Esophagus muscularis mucosa (tissue), 4 donors: Measurements from ENCODE around the gene PPIF.

ENCODE experiments used
- CTCF ChIP-seq, 3 experiments: fragments of 200-600 bp in 2 of 3; fragments of 450-650 bp in 1 of 3; sonication (generic) in 2 of 3; IDR thresholded peaks; one replicate each; pipeline ENCODE4 v1.5.1; 2017 to 2019; ENCODE audit warnings: antibody characterized with exemption in 3 of 3, mild to moderate bottlenecking in 2 of 3, moderate library complexity in 1 of 3
- EP300 ChIP-seq: sonication (generic); formaldehyde crosslinking; IDR thresholded peaks from one replicate; pipeline ENCODE4 v1.6.1; 2017; ENCODE audit warnings: antibody characterized with exemption
- POLR2A ChIP-seq: fragments of 450-650 bp; IDR thresholded peaks from one replicate; pipeline ENCODE4 v1.6.1; 2017; ENCODE audit warnings: antibody characterized with exemption, moderate library complexity, mild to moderate bottlenecking, low read depth
- POLR2AphosphoS5 ChIP-seq, 2 donors: sonication (generic); formaldehyde crosslinking; IDR thresholded peaks; one replicate each; pipeline ENCODE4 v1.6.1; 2017; ENCODE audit warnings: antibody characterized with exemption in 2 of 2

- TF ChIP-seq CTCF (IDR thresholded peaks at IDR 0.05) (no peak), POLR2AphosphoS5 (IDR thresholded peaks at IDR 0.05) (no peak), POLR2A (no peak), EP300 (no peak)
Observed at GRCh38 chr10:79384773-79385391, 37.6 kb downstream of the PPIF start.
